HG02852 (cell line): ENCODE results near the gene GIPC1.
"Not testable (repeated sequence)": the region's sequence is repeated elsewhere in the genome, so short reads cannot be mapped to it uniquely, and the experiment has no call there.

Experiments used
- ATAC-seq: cut with Tn5 transposase; IDR thresholded peaks from one replicate; pipeline ENCODE4 v1.9.1; 2021; ENCODE audit warnings: mild to moderate bottlenecking, moderate library complexity; ENCODE audit not compliant: unreplicated experiment

GIPC1 gene

GRCh38 chr19:14496029-14496833 is at the start of gene GIPC1:
Gene GIPC1, minus strand, starts transcription at chr19:14496127. Its CDS starts 13,151 bp downstream, at chr19:14482976.
- peak; percentile 68 for ATAC-seq

DNA sequence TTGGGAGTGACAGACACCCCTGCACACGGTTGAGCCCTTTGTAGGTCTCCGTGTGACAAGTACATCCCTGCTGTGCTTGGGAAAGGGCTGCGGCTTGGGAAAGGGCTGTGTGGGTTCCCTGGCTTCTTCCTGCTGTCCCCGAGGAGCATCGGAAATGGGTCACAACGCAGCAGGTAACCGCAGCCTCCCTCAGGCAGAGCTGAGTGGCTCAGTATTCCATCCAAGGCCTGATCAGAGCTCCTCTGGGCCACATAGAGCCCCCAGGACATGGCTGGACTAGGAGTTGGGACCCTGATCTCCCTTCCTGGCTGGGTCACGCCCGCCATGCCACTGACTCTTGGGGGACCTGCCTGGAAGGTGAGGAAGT is 49.8 kb upstream of the GIPC1 start:
- ATAC-seq, result no peak

- ATAC-seq, result no peak
Measured at GRCh38 chr19:14544977-14545715, 49.2 kb upstream of the GIPC1 start.

GRCh38 chr19:14544047-14544446 is 48.1 kb upstream of the GIPC1 start:
- no peak for ATAC-seq

- ATAC-seq, result no peak
Measured at GRCh38 chr19:14542711-14543328, 46.9 kb upstream of the GIPC1 start.

DNA sequence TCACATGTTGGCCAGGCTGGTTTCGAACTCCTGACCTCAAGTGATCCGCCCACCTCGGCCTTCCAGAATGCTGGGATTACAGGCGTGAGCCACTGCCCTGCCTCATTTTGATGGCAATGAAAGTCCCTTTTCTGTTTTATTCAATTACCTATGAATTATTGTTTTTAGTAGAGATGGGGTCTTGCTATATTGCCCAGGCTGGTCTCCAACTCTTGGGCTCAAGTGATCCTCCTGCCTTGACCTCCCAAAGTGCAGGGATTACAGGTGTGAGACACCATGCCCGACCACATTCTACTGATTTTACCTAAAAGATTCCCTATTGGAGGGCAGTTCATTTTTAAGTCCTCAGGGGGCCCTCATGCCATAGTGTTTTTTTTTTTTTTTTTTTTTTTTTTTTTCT is 46.1 kb upstream of the GIPC1 start:
- not testable (repeated sequence) for ATAC-seq

DNA sequence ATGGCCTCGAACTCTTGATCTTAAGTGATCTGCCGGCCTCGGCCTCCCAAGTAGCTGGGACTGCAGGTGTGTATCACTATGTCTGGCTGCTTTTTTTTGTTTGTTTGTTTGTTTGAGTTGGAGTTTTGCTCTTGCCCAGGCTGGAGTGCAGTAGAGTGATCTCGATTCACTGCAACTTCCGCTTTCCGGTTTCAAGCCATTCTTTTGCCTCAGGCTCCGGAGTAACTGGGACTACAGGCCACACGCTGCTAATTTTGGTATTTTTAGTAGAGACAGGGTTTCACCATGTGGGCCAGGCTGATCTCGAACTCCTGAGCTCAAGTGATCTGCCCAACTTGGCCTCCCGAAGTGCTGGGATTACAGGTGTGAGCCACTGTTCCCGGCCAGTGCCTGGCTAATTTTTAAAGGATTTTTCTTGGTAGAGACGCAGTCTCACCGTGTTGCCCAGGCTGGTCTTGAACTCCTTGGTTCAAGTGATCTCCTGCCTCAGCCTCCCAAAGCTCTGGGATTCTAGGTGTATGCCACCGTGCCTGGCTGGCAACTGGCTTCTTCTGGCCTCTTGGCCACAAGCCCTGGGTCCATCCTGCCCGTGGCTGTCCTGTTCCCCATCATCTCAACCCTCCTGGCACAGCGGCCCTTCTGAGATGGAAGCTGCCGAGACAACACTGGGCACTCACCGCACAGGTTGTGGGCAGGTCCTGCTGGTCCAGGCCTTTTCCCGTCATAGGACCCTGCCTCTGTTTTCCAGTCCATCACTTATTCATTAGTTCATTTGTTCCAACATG is 45.0 kb upstream of the GIPC1 start:
- no peak for ATAC-seq

- ATAC-seq, result no peak
Measured at GRCh38 chr19:14536926-14537692, 41.2 kb upstream of the GIPC1 start.

DNA sequence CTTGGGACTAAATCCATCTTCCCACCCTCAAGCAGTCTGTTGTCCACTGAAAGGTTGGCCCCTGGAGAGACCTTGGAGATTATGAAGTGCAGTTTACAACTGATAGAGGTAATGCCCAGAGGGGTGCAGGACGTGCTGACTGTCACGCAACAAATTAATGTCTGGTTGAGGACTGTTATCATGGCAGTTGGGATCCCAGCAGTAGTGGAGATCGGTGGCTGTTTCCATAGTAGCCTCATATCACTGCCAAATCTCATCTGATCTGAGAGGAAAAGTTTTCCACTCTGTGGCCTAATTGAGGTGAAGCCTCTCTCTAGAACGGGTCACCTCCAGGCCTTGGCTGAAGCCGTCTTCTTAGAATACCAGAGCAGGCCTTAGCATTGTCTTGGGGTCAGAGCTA is 37.5 kb upstream of the GIPC1 start:
- ATAC-seq, result no peak

DNA sequence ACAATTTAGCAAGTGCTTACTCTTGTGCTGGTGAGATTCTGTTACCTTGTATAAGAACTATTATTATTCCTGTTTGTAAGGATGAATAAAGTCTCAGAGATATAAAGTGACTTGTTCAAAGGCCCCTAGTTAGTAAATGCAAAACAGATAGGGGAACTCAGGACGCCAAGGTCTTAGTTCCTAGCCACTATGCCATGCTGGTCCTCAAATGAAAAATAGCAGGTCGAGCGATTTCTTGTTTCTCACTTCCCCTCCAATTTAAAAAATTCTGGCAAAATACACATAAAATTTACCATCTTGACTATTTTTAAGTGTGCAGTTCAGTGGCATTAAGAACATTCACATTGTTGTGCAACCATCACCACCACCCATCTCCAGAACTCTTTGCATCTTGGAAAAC is 34.6 kb upstream of the GIPC1 start:
- ATAC-seq, result no peak

GRCh38 chr19:14530005-14530348 is 34.0 kb upstream of the GIPC1 start:
- no peak for ATAC-seq

DNA sequence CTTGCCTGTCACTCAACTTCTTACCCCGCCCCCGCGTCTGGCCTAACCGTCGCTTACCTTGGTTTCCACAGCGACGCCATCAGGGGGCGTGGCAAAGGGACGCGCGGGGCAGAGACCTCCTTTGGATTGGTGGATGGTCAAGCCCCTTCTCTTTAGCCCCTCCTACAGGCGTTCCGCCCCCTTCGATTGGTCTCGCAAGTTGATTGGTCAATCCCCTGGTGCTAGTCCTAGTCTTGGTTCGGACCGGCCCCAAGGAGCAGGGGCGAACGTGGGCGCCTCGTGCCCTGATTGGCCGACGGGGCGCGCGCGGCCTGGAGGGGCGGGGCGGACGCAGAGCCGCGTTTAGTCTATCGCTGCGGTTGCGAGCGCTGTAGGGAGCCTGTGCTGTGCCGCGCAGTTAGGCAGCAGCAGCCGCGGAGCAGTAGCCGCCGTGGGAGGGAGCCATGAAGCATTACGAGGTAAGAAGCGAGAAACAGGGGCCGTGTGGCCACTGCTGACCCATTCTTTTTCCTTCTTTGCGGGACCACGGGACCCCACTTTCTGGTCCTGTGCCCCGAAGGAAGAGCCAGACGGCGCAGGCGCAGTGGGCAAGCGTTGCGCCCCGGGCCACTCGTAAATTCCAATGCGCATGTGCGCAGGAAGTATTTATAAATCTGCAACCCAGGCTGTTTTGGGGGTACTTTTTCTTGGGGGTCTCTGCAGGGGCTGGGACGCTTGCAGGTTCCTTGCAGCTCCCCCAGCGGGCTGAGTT is 33.5 kb upstream of the GIPC1 start, which contains the start of gene TECR:
Gene TECR (plus strand): TSS at position 341 of the 751 bp plus-strand sequence. CDS start 103 bp downstream, at position 444.
- ATAC-seq, result peak; percentile 90

GRCh38 chr19:14528419-14529253 is 32.7 kb upstream of the GIPC1 start:
- ATAC-seq, result no peak

- no peak for ATAC-seq
Measured at GRCh38 chr19:14526423-14526822, 30.5 kb upstream of the GIPC1 start.

DNA sequence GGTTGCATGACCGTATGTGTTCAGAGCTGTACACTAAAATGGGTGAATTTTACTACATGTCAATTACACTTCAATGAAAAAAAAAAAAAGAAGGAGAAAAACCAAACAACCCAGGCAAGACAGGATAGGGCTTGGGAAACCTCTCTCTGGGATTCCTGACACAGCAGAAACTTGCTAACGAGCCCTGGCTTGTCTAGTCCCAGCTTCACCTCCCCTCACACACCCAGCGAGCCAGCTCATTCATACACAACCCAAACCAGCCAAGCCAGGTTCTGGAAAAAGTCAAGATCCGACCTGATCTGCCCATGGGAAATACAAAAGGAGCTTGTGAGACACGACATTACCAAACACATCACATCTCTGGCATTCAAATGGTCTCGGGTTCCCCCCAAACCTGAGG is 29.8 kb upstream of the GIPC1 start:
- ATAC-seq, result no peak

GRCh38 chr19:14520543-14520942 is 24.6 kb upstream of the GIPC1 start:
- ATAC-seq, result no peak

- no peak for ATAC-seq
Measured at GRCh38 chr19:14519860-14520407, 24.0 kb upstream of the GIPC1 start.

GRCh38 chr19:14519245-14519859 is 23.4 kb upstream of the GIPC1 start:
- no peak for ATAC-seq
